ENCODE measurements around the gene ARG1.
"Not testable (repeated sequence)": the region's sequence is repeated elsewhere in the genome, so short reads cannot be mapped to it uniquely, and the experiment has no call there.

The ARG1 gene

GRCh38 chr6:131572686-131573415, at the start of gene ARG1:
ARG1 (plus strand) TSS chr6:131573226; CDS start chr6:131573283, 57 bp downstream.
- no peak for DNase-seq (ENCODE audit: low spot score)

GRCh38 chr6:131523988-131524673, 48.9 kb upstream of the ARG1 start:
- no peak for DNase-seq (ENCODE audit: low spot score)

- no peak for DNase-seq (ENCODE audit: low spot score)
These were observed 48.2 kb upstream of the ARG1 start for GRCh38 chr6:131524695-131525336.

- DNase-seq (ENCODE audit: low spot score) = not testable (repeated sequence)
These were observed 42.1 kb upstream of the ARG1 start for GRCh38 chr6:131530936-131531335.

GRCh38 chr6:131531681-131532080, 41.3 kb upstream of the ARG1 start:
- not testable (repeated sequence) for DNase-seq (ENCODE audit: low spot score)

GRCh38 chr6:131532580-131533039, 40.4 kb upstream of the ARG1 start:
- no peak for DNase-seq (ENCODE audit: low spot score)

- DNase-seq (ENCODE audit: low spot score) = not testable (repeated sequence)
These were observed 34.4 kb upstream of the ARG1 start for GRCh38 chr6:131538615-131539014.

GRCh38 chr6:131545317-131545716, 27.7 kb upstream of the ARG1 start:
- DNase-seq (ENCODE audit: low spot score) = no peak

- DNase-seq (ENCODE audit: low spot score) = no peak
These were observed 25.5 kb upstream of the ARG1 start for GRCh38 chr6:131547488-131547887.

- no peak for DNase-seq (ENCODE audit: low spot score)
These were observed 24.6 kb upstream of the ARG1 start for GRCh38 chr6:131548441-131548840.

GRCh38 chr6:131549811-131550210, 23.2 kb upstream of the ARG1 start:
- DNase-seq (ENCODE audit: low spot score) = no peak

- no peak for DNase-seq (ENCODE audit: low spot score)
These were observed 21.1 kb upstream of the ARG1 start for GRCh38 chr6:131551902-131552301.

- no peak for DNase-seq (ENCODE audit: low spot score)
These were observed 20.5 kb upstream of the ARG1 start for GRCh38 chr6:131552572-131552971.

GRCh38 chr6:131555992-131556391, 17.0 kb upstream of the ARG1 start:
- no peak for DNase-seq (ENCODE audit: low spot score)

- no peak for DNase-seq (ENCODE audit: low spot score)
These were observed 14.1 kb upstream of the ARG1 start for GRCh38 chr6:131558922-131559321.

- DNase-seq (ENCODE audit: low spot score) = no peak
These were observed 10.9 kb upstream of the ARG1 start for GRCh38 chr6:131561925-131562707.

- DNase-seq (ENCODE audit: low spot score) = no peak
These were observed 8.0 kb upstream of the ARG1 start for GRCh38 chr6:131565056-131565455.

- no peak for DNase-seq (ENCODE audit: low spot score)
These were observed 4.3 kb upstream of the ARG1 start for GRCh38 chr6:131568726-131569125.

GRCh38 chr6:131574133-131574532, 1.1 kb downstream of the ARG1 start:
- DNase-seq (ENCODE audit: low spot score) = no peak

GRCh38 chr6:131574686-131575085, 1.7 kb downstream of the ARG1 start:
- no peak for DNase-seq (ENCODE audit: low spot score)

- DNase-seq (ENCODE audit: low spot score) = no peak
These were observed 2.9 kb downstream of the ARG1 start for GRCh38 chr6:131575834-131576478.

- DNase-seq (ENCODE audit: low spot score) = no peak
These were observed 8.5 kb downstream of the ARG1 start for GRCh38 chr6:131581523-131581922.
